Glutamatergic neuron (in vitro differentiated cells): ENCODE results near the gene SYT2. TPM values are rescaled to one million over a fixed set of nuclear protein-coding genes. Genes with fewer than 3 reads are reported as not detected.

ENCODE experiments used
- DNase-seq: peaks from one replicate; pipeline ENCODE4 v3.0.0; 2022
- H3K27ac Mint-ChIP-seq: one replicate; pipeline ENCODE4 v1.8.0; 2020; ENCODE audit warnings: mild to moderate bottlenecking, mixed read lengths, inconsistent platforms; ENCODE audit not compliant: unreplicated experiment
- H3K27me3 Mint-ChIP-seq: one replicate; pipeline ENCODE4 v1.8.0; 2020; ENCODE audit warnings: mild to moderate bottlenecking, moderate library complexity, mixed read lengths, inconsistent platforms; ENCODE audit not compliant: unreplicated experiment
- H3K36me3 Mint-ChIP-seq: one replicate; pipeline ENCODE4 v1.8.0; 2020; ENCODE audit warnings: mild to moderate bottlenecking, mixed read lengths, inconsistent platforms; ENCODE audit not compliant: unreplicated experiment
- H3K4me1 Mint-ChIP-seq: one replicate; pipeline ENCODE4 v1.8.0; 2020; ENCODE audit warnings: mild to moderate bottlenecking, low read depth, mixed read lengths, inconsistent platforms; ENCODE audit not compliant: unreplicated experiment
- H3K4me3 Mint-ChIP-seq: one replicate; pipeline ENCODE4 v1.8.0; 2020; ENCODE audit warnings: mild to moderate bottlenecking, mixed read lengths, inconsistent platforms; ENCODE audit not compliant: unreplicated experiment
- H3K9me3 Mint-ChIP-seq: one replicate; pipeline ENCODE4 v1.8.0; 2020; ENCODE audit warnings: mild to moderate bottlenecking, moderate library complexity, mixed read lengths, inconsistent platforms; ENCODE audit not compliant: unreplicated experiment
- total RNA-seq: library from RNA; stranded (reverse); fragmentation: NEBNext Ultra II Directional; extraction: Animal tissue kit (Norgen Biotek cat#: 25700); gene quantifications from one replicate; pipeline ENCODE4 v1.2.1, GENCODE V29; 2021; ENCODE audit not compliant: unreplicated experiment
- TF ChIP-seq, protein P1 (sequence below): fragments of 200-600 bp; sonication (generic); IDR thresholded peaks from one replicate; pipeline ENCODE4 v1.5.0; 2021; ENCODE audit not compliant: partially characterized antibody, unreplicated experiment

SYT2 gene
- total RNA-seq, 1 donor from 2014 or later = 2.6 TPM

DNA sequence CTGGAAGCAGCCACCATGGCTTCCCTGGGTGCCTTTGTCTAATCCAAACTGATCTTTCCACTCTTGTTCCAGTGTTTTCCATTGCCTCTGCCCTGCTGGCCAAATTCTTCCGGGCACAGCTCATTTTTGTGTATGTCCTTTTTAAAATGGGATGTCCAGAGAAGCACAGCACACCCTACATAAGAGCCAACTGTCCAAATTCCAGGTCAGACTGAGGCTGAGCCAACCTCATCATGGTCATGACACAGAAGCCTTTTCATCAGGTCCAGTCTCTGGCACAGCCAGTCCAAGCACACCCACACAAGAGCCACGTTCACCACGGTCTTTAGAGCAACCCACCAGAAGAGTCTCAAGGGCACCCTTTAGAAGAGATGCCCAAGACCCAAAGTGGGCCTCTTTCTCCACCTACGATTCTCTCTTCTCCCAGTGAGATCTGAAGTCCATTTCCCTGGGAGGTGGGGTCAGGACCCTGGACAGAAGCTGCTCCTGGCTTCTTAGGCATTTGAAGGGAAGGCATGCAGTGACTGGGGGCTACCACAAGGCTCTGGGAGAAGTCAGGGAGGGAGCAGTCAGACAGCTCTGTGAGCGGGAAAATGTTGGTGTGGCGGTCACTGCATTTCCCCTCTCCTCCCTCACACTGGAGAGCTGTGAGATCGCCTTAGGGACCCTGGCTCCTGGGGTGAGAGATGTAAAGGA lies 53.2 kb downstream of the SYT2 start:
- no peak for DNase-seq

DNA sequence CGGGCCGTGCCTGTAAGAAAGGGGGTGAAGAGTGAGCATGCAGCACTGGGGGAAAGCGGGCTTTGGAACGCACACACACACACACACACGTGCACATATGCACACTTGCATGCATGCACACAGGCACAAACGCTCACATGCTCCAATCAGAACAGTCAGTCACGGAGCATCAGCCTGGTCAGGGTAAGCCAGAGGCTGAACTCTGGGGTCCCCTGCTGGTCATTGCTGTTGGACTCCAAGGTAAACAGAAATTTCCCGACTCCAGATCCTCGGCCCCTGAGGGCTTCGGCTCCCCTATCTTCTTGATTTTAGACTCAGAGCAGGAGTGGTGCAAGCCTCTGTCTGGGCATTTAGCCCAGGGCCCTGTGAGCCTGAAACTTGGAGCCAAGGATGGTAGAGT lies 54.2 kb downstream of the SYT2 start:
- Mint-ChIP-seq H3K36me3 (no peaks in the 10 kb centered on the region), H3K27ac (no peak overlapping the region), H3K27me3 (peaks cover 4% of the 10 kb centered on the region), H3K4me3 (no peak overlapping the region), H3K4me1 (peaks cover 38% of the 10 kb centered on the region), H3K9me3 (no peaks in the 10 kb centered on the region)
- TF ChIP-seq, protein P1, sequence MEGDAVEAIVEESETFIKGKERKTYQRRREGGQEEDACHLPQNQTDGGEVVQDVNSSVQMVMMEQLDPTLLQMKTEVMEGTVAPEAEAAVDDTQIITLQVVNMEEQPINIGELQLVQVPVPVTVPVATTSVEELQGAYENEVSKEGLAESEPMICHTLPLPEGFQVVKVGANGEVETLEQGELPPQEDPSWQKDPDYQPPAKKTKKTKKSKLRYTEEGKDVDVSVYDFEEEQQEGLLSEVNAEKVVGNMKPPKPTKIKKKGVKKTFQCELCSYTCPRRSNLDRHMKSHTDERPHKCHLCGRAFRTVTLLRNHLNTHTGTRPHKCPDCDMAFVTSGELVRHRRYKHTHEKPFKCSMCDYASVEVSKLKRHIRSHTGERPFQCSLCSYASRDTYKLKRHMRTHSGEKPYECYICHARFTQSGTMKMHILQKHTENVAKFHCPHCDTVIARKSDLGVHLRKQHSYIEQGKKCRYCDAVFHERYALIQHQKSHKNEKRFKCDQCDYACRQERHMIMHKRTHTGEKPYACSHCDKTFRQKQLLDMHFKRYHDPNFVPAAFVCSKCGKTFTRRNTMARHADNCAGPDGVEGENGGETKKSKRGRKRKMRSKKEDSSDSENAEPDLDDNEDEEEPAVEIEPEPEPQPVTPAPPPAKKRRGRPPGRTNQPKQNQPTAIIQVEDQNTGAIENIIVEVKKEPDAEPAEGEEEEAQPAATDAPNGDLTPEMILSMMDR = peak; percentile 42
- DNase-seq = peak; percentile 75

More for the DNA sequence above, 53.2 kb downstream of the SYT2 start:
- H3K4me3 Mint-ChIP-seq = peak overlapping the region; percentile 3
- peaks cover 36% of the 10 kb centered on the region for H3K4me1 Mint-ChIP-seq
- H3K27ac Mint-ChIP-seq = no peak overlapping the region
- H3K36me3 Mint-ChIP-seq = no peaks in the 10 kb centered on the region
- H3K9me3 Mint-ChIP-seq = no peaks in the 10 kb centered on the region
- peaks cover 8% of the 10 kb centered on the region for H3K27me3 Mint-ChIP-seq
- TF ChIP-seq, protein P1 = peak; percentile 27

DNA sequence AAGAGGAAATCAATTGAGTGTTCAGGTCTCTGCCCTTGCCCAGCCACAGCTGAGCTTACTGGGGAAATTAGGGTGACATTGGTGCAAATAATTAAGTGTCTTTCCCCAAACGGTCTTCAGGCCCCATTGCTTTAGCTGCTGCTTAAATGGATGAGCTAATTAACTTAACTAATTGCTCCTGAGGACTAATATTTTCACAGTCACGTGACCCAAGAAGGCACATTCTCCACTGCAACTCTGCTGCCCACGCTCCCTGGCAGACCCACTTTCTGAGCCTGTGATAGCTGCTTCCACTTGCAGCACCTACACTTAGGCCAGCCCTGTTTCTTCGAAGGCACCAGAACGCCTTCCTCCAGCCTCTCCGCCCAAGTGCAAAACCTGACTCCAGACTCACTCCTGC lies 56.2 kb downstream of the SYT2 start:
- no peak for DNase-seq
- Mint-ChIP-seq H3K36me3 (no peaks in the 10 kb centered on the region), H3K27ac (no peak overlapping the region), H3K4me1 (peaks cover 28% of the 10 kb centered on the region), H3K4me3 (no peak overlapping the region), H3K9me3 (no peaks in the 10 kb centered on the region), H3K27me3 (peaks cover 9% of the 10 kb centered on the region)
- TF ChIP-seq, protein P1 = no peak

DNA sequence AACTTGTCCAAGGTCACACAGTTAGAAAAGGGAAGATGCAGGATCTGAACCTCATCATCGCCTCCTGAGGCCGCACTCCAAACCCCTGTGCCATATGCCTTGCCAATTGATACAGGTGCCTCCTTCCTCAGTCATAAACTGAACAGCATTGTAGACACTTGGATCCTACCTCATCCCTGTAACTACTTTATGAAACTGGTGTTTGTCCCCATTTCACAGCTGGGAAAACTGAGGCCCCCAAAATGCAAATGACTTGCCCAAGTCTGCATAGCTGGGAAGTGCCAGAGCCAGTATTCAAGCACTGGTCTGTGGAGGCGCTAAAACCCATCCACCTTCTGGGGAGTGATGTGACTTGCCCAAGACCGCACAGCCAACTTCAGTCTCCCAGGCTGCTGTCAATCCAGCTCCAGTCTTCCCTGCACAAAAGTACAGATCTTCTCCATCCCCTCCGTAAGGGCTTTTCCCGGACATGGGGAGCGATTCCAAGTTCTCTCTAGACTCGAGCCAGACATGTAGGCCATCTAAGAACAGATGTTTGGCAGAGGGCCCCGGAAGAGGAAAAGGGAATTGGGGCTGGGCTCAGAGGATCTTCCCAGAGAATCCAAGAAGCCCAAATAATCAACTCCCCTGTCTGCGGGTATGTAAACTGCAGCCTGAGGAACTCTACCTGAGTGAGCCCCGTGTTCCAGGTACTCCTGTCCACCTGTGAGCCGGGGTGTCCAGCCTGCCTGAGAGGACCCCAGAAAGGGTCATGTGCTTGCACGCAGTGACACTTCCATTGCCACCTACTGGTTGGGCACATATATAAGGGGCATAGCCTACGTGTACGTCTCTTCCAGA lies 60.5 kb downstream of the SYT2 start:
- H3K4me3 Mint-ChIP-seq = no peak overlapping the region
- peaks cover 4% of the 10 kb centered on the region for H3K9me3 Mint-ChIP-seq
- TF ChIP-seq, protein P1 = no peak
- H3K27ac Mint-ChIP-seq = no peak overlapping the region
- no peaks in the 10 kb centered on the region for H3K36me3 Mint-ChIP-seq
- H3K4me1 Mint-ChIP-seq = peaks cover 9% of the 10 kb centered on the region
- no peak for DNase-seq
- peaks cover 12% of the 10 kb centered on the region for H3K27me3 Mint-ChIP-seq
